ENCODE data around the gene NYAP1. TPM values are rescaled to one million over a fixed set of nuclear protein-coding genes. Genes with fewer than 3 reads are reported as not detected.

The NYAP1 gene
- total and polyA plus RNA-seq, 2 of the 8 experiments (the other 6 are each of a cell fraction or from before 2014, with no cell fraction given) = 1.9 to 4.6 TPM

GRCh38 chr7:100466653-100467605 is 16.8 kb upstream of the NYAP1 start (continued):
- TF ChIP-seq CHD7 (IDR thresholded peaks at IDR 0.05; ENCODE audit: insufficient replicate concordance, low read length) (no peak), TAF7 (optimal IDR thresholded peaks at IDR 0.05; ENCODE audit: borderline replicate concordance, low read depth, low read length) (no peak), EZH2 (IDR thresholded peaks at IDR 0.05; ENCODE audit: low read depth, low read length, severe bottlenecking) (no peak), ZNF274 (IDR thresholded peaks at IDR 0.05; ENCODE audit: borderline replicate concordance, extremely low read depth, low read length) (no peak), POLR2A (IDR thresholded peaks at IDR 0.05; ENCODE audit: control extremely low read depth in 1 of 2, low read depth in 2 of 2, low read length in 2 of 2) (no peak), E2F6 (IDR thresholded peaks at IDR 0.05) (no peak), KDM1A (IDR thresholded peaks at IDR 0.05; ENCODE audit: borderline replicate concordance, low read length) (no peak), BRCA1 (IDR thresholded peaks at IDR 0.05; ENCODE audit: low read depth, low read length) (no peak)

All from H1 (cell line).